GM18951 (cell line): Measurements from ENCODE around the gene ZNF644.
"Not testable (repeated sequence)": the region's sequence is repeated elsewhere in the genome, so short reads cannot be mapped to it uniquely, and the experiment has no call there.

Source experiments
- POLR2A ChIP-seq: IDR thresholded peaks from 4 replicates; pipeline ENCODE4 v1.6.1; 2011; ENCODE audit warnings: mild to moderate bottlenecking; ENCODE audit not compliant: insufficient read length, insufficient read depth; ENCODE audit errors: extremely low read depth
- in situ Hi-C: fragments of 300-500 bp; cut with MboI; formaldehyde crosslinking; loops from one replicate; pipeline ENCODE4 v1.12.0; 2022; ENCODE audit warnings: low sequenced_read_pairs, mixed read lengths, inconsistent platforms; ENCODE audit not compliant: unreplicated experiment

Gene ZNF644

DNA sequence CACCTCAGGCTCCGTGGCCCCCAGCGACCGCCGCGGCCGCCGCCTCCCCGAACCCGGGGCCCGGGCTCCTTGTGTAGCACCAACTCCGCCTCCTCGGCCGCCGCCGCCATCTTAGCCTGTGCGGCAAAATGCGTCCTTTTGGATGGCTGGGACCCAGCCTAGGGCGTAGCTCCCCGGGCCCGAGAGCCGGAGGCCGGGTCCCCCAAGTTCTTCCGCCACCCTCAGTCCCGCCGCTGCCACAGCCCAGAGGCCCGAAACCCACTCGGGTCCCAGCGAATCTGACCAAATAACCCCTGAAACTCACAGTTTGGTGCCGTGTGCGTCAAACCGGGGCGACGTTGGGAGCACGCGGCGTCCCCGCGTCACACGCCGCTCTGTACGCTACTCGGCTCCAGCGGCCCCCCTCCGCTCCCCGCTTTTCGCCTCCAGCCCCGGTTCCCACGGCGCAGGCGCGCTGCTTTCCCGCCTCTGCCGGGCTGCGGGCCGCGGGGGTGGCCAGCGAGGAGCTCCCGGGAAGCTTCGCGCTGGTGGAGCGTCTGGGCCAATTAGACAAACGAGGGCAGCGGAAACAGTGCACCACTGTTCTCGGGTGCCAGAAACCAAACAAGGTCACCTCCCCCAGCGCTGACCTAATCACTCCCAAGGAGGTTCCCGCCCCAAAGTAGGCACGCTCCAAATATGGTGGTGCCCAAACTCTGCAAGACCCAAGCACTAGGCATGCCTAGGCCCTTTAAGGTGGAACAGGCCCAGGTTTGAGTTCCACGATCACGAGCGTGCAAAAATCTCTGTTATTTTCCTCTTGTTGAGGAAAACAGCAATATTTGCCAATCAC lies at the start of gene ZNF644:
Gene ZNF644 (minus strand): TSS at position 350 of the 832 bp plus-strand sequence. CDS start 39,682 bp downstream, outside the sequence.
- TF ChIP-seq POLR2A = peak; percentile 81
- in situ Hi-C loops = no loop called here

DNA sequence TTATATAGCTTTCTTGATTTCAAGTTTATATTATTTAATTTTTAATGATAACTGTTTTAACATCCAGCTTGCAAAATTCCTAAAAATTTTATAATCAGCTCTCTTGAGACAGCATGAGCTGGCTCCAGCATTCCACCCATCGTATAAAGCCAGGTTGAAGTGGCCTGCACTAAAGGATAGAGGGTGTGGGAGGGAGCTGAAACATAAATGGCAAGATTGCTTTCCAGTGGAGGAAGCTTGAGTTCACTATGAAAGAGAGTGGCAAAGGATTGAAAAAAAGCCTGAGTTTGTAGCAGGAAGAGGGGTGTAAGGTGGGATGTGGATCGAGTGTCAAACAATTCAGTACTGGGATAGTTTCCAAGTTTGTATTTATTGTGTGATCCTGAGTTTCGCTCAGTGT lies 48.5 kb upstream of the ZNF644 start:
- no peak for TF ChIP-seq POLR2A

DNA sequence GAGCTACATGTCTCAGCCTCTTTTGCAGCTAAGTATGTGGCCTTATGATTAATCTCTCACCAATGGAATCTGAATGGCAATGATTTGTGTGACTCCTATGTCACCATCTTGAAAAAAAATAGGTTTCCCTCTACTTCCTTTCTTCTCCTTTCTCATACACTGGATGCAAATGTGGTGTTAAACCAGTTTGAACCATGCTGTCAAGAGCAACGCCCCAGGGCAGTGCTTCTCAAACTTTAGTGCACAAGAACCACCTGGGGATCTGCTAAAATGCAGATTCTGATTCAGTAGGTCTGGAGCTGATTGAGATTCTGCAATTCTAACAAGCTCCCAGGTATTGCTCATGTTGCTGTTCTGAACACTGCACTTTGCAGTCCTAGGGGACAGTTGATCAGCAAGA lies 44.7 kb upstream of the ZNF644 start:
- in situ Hi-C loops = no loop called here
- TF ChIP-seq POLR2A = no peak

More for the DNA sequence above, 48.5 kb upstream of the ZNF644 start:
- in situ Hi-C loops = no loop called here

DNA sequence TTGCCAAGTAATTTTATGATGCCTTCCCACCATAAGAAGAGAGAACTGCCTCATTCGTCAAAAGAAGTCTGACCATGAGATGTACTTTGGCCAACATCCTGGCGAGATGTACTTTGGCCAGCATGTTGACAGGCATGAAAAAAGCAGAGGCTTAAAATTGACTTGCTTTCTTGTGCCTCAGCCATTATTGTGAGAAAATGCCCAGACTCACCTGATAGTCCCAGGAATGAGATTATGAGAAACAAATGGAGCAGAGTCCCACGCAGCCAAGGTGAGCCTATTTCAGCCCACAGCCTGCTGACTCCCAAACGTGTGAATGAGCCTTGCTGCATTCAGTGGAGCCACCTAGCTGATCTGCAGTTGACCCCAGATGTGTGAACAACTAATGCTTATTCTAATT lies 43.5 kb upstream of the ZNF644 start:
- in situ Hi-C loops = no loop called here
- TF ChIP-seq POLR2A = no peak

DNA sequence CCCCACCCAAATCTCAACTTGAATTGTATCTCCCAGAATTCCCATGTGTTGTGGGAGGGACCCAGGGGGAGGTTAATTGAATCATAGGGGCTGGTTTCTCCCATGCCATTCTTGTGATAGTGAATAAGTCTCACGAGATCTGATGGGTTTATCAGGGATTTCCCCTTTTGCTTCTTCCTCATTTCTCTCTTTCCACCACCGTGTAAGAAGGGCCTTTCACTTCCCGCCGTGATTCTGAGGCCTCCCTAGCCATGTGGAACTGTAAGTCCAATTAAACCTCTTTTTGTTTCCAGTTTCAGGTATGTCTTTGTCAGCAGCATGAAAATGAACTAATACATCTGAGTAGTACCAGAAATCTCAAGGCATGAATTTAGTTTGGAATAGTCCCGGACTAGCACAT lies 41.6 kb upstream of the ZNF644 start:
- in situ Hi-C loops = not testable (repeated sequence)

DNA sequence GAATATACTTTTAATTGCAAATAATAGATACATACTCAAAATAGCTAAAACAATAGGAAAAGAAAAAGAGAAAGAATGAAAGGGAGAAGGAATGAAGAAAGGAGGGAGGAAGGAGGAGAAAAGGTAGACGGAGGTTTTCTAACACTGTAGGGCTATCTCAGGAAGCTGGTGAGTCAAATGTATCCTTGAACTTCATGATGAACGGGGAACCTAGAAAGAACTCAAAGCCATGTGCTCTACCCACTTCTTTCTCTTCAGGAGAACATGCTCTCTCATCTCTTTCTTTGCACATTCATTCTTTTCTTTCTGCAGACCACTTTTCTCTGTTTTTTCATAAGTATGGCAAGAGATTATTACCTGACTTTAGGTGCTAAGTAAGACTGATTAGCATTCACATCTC lies 37.3 kb upstream of the ZNF644 start:
- no peak for TF ChIP-seq POLR2A
- in situ Hi-C loops = no loop called here

DNA sequence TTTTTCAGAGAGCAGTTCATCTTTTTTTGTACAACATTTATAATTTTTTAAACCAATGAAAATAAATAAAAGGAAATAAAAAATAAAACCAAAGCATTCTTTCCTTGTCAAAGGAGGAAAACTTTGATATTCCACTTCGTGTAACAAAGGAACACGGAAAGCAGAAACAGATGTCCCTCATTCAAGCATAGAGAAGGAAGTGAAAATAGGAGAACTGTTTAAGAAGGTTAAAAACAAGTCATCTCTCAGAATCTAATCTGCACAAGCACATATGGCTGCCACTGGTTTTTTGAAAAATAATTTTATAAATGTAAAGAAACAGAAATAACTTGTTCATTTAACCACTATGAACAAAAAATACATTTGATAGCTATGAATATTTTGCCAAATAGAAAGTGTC lies 35.9 kb upstream of the ZNF644 start:
- in situ Hi-C loops = no loop called here
- no peak for TF ChIP-seq POLR2A

DNA sequence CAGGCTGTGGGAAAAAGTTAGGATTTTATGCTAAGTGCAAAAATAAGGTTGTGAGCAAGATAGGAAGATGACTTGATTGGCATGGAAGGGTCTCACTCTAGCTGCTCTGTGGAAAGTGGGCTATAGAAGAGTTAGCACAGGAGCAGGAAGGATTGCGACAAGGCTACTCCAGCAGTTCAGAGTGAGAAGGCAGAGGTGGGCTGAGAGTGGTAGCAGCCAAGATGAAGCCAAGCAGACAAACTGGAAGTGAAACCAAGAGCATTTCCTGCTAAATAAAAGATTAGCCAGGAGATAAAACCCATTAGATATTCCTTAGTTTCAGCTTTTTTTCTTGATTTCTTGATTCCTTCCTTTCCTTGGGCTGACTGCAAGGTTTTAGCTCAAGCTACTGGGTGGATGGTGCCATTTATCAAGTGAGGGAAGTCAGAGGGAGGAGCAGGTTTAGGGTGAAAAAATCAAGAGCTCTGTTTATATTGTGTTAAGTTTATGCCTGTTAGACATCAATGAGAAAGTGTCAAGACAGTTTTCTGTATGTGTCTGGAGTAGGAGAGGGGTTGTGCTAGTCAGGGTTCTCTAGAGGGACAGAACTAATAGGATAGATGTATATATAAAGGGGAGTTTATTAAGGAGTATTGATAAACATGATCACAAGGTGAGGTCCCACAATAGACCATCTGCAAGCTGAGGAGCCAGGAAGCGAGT lies 33.1 kb upstream of the ZNF644 start:
- no peak for TF ChIP-seq POLR2A
- in situ Hi-C loops = no loop called here

DNA sequence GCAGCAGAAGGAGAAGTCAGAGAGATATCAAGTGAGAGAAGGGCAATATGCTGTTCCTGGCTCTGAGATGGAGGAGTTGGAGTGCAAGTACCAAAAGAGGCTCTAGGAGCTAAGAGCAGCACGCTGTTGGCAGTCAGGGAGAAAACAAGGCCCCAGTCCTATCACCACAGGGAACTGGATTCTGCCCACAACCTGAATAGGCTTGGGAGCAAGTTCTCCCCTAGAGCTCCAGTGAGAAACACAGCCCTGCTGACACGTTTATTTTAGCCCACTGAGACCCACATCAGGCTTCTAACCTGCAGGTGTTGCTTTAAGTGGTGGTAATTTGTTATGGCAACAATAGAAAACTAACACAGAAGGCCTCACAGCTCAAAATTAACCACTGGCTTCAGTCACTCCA lies 31.8 kb upstream of the ZNF644 start:
- TF ChIP-seq POLR2A = no peak
- in situ Hi-C loops = no loop called here

DNA sequence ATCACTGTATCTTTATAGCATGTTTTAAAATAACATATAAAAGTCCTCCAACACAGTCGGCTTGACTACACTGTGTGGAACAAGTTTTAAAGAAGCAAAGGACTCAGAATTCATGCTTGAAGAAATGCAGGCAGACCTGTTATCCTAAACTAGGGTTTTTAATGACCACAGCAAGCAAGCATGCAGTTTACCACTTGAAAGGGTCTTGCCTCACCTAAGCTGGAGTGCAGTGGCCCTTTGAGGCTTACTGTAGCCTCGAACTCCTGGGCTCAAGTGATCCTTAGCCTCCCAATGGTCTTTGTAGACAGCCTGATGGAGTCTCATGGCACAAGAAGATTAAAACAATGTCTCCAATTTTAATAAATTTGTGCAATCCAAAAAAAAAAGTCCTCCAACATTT lies 27.7 kb upstream of the ZNF644 start:
- in situ Hi-C loops = not testable (repeated sequence)

DNA sequence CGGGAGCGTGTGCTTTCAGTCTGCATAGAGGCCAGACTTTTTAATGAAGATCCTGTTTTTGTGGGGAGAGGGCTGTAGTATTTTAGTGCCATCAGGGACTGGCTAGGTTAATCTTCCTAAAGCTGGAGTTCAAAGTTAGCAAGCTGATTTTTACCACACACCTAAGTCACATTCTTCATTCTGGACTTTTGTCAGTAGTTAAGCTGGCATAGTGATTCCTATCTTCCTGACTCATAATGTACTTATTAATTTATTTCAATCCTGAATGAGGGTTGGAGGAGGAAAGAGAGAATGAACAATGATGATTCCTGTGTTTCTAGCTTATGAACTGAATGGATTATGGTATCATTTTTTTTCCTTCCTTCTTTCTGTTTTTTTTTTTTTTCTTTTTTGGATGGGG lies 24.9 kb upstream of the ZNF644 start:
- in situ Hi-C loops = no loop called here

DNA sequence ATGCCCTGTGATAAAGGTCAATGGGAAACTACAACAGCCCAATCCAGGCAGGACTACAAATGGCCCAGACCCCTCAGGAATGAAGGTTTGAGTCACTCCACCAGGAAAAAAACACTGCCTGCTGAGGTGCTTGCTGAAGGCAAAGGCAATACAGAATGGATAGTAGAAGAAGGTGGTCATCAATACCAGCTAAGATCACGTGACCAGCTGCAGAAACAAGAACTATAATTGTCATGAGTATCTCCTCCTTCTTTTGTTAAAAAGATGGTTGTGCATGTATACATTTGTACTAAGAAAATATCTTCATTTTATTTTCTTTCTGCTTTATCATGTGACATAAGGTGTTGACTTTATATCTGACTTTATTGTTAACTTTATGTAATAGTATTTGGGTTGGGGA lies 23.4 kb upstream of the ZNF644 start:
- in situ Hi-C loops = no loop called here
- no peak for TF ChIP-seq POLR2A

More for the DNA sequence above, 24.9 kb upstream of the ZNF644 start:
- no peak for TF ChIP-seq POLR2A

DNA sequence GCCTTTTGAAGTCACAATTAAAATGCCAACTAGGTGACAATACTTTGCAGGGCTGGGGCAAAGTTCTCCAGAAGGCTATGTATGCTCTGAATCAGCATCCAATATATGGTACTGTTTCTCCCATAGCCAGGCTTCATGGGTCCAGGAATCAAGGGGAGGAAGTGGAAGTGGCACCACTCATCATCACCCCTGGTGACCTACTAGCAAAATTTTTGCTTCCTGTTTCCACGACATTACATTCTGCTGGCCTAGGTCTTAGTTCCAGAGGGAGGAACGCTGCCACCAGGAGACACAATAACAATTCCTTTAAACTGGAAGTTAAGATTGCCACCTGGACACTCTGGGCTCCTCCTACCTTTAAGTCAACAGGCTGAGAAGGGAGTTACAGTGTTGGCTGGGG lies 22.9 kb upstream of the ZNF644 start:
- in situ Hi-C loops = not testable (repeated sequence)

DNA sequence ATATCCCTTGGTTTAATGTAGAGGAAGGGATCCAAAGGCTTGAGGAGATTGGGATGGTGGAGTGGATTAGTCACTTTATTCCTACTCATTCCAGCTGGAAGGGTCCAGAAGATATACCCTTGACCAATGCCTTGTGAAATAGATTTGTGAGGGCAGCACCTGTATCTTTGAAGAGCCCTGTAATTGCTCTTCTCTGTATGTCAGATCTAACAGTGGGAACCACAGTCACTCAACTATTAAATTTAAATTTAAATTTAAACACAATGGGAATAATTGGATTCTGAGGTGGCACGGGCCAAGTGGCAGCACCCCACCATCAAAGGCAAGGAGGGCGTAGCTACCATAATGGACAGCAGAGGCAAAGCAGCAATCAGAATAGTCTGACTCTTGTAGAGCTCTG lies 20.5 kb upstream of the ZNF644 start:
- in situ Hi-C loops = not testable (repeated sequence)
